Endothelial cell of umbilical vein (primary cell): ENCODE results near the gene SMCO4.

Experiments
- EZH2 ChIP-seq: IDR thresholded peaks from 2 replicates; pipeline ENCODE4 v1.6.1; 2012; ENCODE audit warnings: borderline replicate concordance, low read depth, mild to moderate bottlenecking, moderate library complexity, low read length, inconsistent platforms; ENCODE audit not compliant: severe bottlenecking
- GATA2 ChIP-seq: IDR thresholded peaks from 2 replicates; pipeline ENCODE4 v1.7.0; 2011; ENCODE audit warnings: low read depth, mild to moderate bottlenecking, moderate library complexity, mixed read lengths, low read length; ENCODE audit not compliant: insufficient read length, insufficient read depth
- POLR2A ChIP-seq: IDR thresholded peaks from 2 replicates; pipeline ENCODE4 v1.6.1; 2012; ENCODE audit warnings: low read depth, mild to moderate bottlenecking, control low read depth, low read length
- TF ChIP-seq, protein P1 (sequence below), 2 donors: IDR thresholded peaks; 1 replicate in 1 of 2; 2 replicates in 1 of 2; pipeline ENCODE4 v1.5.1; 2011; ENCODE audit warnings: low read length in 2 of 2, mild to moderate bottlenecking in 2 of 2, moderate library complexity in 2 of 2, control low read depth in 1 of 2, inconsistent platforms in 1 of 2, low read depth in 1 of 2; ENCODE audit not compliant: insufficient read depth in 1 of 2; ENCODE audit errors: extremely low read depth in 1 of 2
- TF ChIP-seq, protein P2 (sequence below): IDR thresholded peaks from 2 replicates; pipeline ENCODE4 v1.6.1; 2011; ENCODE audit not compliant: insufficient read depth, insufficient read length

- TF ChIP-seq EZH2, result no peak
- TF ChIP-seq, protein P1, sequence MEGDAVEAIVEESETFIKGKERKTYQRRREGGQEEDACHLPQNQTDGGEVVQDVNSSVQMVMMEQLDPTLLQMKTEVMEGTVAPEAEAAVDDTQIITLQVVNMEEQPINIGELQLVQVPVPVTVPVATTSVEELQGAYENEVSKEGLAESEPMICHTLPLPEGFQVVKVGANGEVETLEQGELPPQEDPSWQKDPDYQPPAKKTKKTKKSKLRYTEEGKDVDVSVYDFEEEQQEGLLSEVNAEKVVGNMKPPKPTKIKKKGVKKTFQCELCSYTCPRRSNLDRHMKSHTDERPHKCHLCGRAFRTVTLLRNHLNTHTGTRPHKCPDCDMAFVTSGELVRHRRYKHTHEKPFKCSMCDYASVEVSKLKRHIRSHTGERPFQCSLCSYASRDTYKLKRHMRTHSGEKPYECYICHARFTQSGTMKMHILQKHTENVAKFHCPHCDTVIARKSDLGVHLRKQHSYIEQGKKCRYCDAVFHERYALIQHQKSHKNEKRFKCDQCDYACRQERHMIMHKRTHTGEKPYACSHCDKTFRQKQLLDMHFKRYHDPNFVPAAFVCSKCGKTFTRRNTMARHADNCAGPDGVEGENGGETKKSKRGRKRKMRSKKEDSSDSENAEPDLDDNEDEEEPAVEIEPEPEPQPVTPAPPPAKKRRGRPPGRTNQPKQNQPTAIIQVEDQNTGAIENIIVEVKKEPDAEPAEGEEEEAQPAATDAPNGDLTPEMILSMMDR (IDR thresholded peaks at IDR 0.05; ENCODE audit: extremely low read depth in 1 of 2, insufficient read depth in 1 of 2, low read depth in 1 of 2, low read length in 2 of 2), result no peak
- TF ChIP-seq POLR2A, result no peak
- no peak for TF ChIP-seq GATA2
- TF ChIP-seq, protein P2, sequence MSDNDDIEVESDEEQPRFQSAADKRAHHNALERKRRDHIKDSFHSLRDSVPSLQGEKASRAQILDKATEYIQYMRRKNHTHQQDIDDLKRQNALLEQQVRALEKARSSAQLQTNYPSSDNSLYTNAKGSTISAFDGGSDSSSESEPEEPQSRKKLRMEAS, result no peak
Measured at GRCh38 chr11:93494357-93494756, 48.8 kb downstream of the SMCO4 start.
